AG04449 (cell line): ENCODE results near the gene JMJD1C.
"Not testable (repeated sequence)": the region's sequence is repeated elsewhere in the genome, so short reads cannot be mapped to it uniquely, and the experiment has no call there.

Experiments used
- CTCF ChIA-PET: fragments of 350-600 bp; formaldehyde crosslinking; extraction: SDS; loops from one replicate; lab custom pipeline; 2021; ENCODE audit warnings: antibody characterized with exemption; lab: Yijun Ruan, JAX
- POLR2A ChIA-PET: fragments of 400-600, 350-600 bp; formaldehyde crosslinking; extraction: SDS; loops from one replicate; lab custom pipeline; 2020; ENCODE audit warnings: antibody characterized with exemption, inconsistent platforms; lab: Yijun Ruan, JAX
- DNase-seq: peaks from one replicate; pipeline ENCODE4 v3.0.0-alpha.2; 2010; ENCODE audit warnings: low read depth, low spot score
- H3K4me3 ChIP-seq: 2 replicates; pipeline ENCODE4 v1.5.1; 2011; ENCODE audit warnings: low read depth, mild to moderate bottlenecking, control low read depth, low read length
- CTCF ChIP-seq: IDR thresholded peaks from one replicate; pipeline ENCODE4 v1.5.1; 2011; ENCODE audit warnings: mild to moderate bottlenecking, moderate library complexity, low read length, control low read depth, inconsistent platforms; ENCODE audit not compliant: insufficient read depth; ENCODE audit errors: missing control alignments

Gene JMJD1C

GRCh38 chr10:63355682-63356081, 110.1 kb downstream of the JMJD1C start:
- POLR2A ChIA-PET: no interaction called here
- CTCF ChIA-PET: no interaction called here
- DNase-seq: no peak
- H3K4me3 ChIP-seq: no peak overlapping the region
- no peak for TF ChIP-seq CTCF

GRCh38 chr10:63352976-63353375, 112.8 kb downstream of the JMJD1C start:
- CTCF ChIA-PET: no interaction called here
- no peak for DNase-seq
- no peak for TF ChIP-seq CTCF
- POLR2A ChIA-PET: no interaction called here
- no peak overlapping the region for H3K4me3 ChIP-seq

- POLR2A ChIA-PET: no interaction called here
- no peak for TF ChIP-seq CTCF
- DNase-seq: no peak
- CTCF ChIA-PET: no interaction called here
- no peak overlapping the region for H3K4me3 ChIP-seq
Measured at GRCh38 chr10:63348245-63348850, 117.4 kb downstream of the JMJD1C start.

- H3K4me3 ChIP-seq: no peak overlapping the region
- CTCF ChIA-PET: no interaction called here
- TF ChIP-seq CTCF: no peak
- no peak for DNase-seq
- POLR2A ChIA-PET: no interaction called here
Measured at GRCh38 chr10:63346015-63346441, 119.7 kb downstream of the JMJD1C start.

GRCh38 chr10:63344269-63344668, 121.5 kb downstream of the JMJD1C start:
- TF ChIP-seq CTCF: no peak
- ChIA-PET POLR2A (no interaction called here), CTCF (no interaction called here)
- DNase-seq: no peak
- no peak overlapping the region for H3K4me3 ChIP-seq

GRCh38 chr10:63343476-63343875, 122.3 kb downstream of the JMJD1C start:
- no peak overlapping the region for H3K4me3 ChIP-seq
- POLR2A ChIA-PET: no interaction called here
- TF ChIP-seq CTCF: no peak
- no peak for DNase-seq
- CTCF ChIA-PET: interaction anchor here (1.5 kb wide), 1 partner anchor 285 kb away, joined by 3 read pairs; no protein-coding TSS in a partner anchor

- CTCF ChIA-PET, DNase-seq, H3K4me3 ChIP-seq, POLR2A ChIA-PET: not testable (repeated sequence)
Measured at GRCh38 chr10:63339640-63340039, 126.1 kb downstream of the JMJD1C start.
